A549 (cell line): ENCODE results near the gene NRIP1. TPM values are rescaled to one million over a fixed set of nuclear protein-coding genes. Genes with fewer than 3 reads are reported as not detected.

Experiments
- ATAC-seq, 2 experiments: fragments of 200-7000 bp in 1 of 2; fragments of >200 bp in 1 of 2; cut with Nextera tagmentation in 1 of 2; cut with Tn5 transposase in 1 of 2; 3 replicates each; pipeline versions ENCODE4 v1.8.0 to v1.9.1; 2018 to 2020; ENCODE audit warnings: mild to moderate bottlenecking in 1 of 2, moderate library complexity in 1 of 2
- CTCF ChIA-PET: fragments of 300-600 bp; sonication (Branson Sonifier 250); formaldehyde crosslinking; extraction: SDS; loops from one replicate; lab custom pipeline; 2021; ENCODE audit warnings: antibody characterized with exemption, inconsistent platforms; lab: Yijun Ruan, JAX
- POLR2A ChIA-PET: fragments of 350-600 bp; formaldehyde crosslinking; extraction: SDS; loops from one replicate; lab custom pipeline; 2021; ENCODE audit warnings: antibody characterized with exemption, inconsistent platforms; lab: Yijun Ruan, JAX
- DNase-seq, 2 experiments: peaks; one replicate each; pipeline versions ENCODE4 v3.0.0 to v3.0.0-alpha.2; 2011 to 2016; ENCODE audit warnings: low read depth in 1 of 2, low spot score in 1 of 2
- FAIRE-seq: peaks from 2 replicates; lab custom pipeline; 2011; peaks lifted over from hg19 to GRCh38; lab: Jason Lieb, UNC
- H3K27ac ChIP-seq, 2 experiments: fragments of >200 bp; sonication (Bioruptor Twin); formaldehyde crosslinking; 3 replicates each; pipeline ENCODE4 v1.5.1; 2016 to 2017
- H3K4me1 ChIP-seq: fragments of >200 bp; sonication (Bioruptor Twin); formaldehyde crosslinking; 3 replicates; pipeline ENCODE4 v1.6.1; 2016
- H3K4me2 ChIP-seq: fragments of >200 bp; sonication (Bioruptor Twin); formaldehyde crosslinking; 3 replicates; pipeline ENCODE4 v1.6.1; 2016
- H3K4me3 ChIP-seq: fragments of >200 bp; sonication (Bioruptor Twin); formaldehyde crosslinking; 3 replicates; pipeline ENCODE4 v1.5.1; 2016
- H3K9me3 ChIP-seq: fragments of >200 bp; sonication (Bioruptor Twin); formaldehyde crosslinking; 3 replicates; pipeline ENCODE4 v1.6.1; 2016
- CBX8 ChIP-seq: fragments of 200-600 bp; sonication (generic); IDR thresholded peaks from 2 replicates; pipeline ENCODE4 v1.6.1; 2016
- CHD2 ChIP-seq: fragments of 150-350 bp; IDR thresholded peaks from 2 replicates; pipeline ENCODE4 v1.6.1; 2014; ENCODE audit warnings: low read length; ENCODE audit not compliant: partially characterized antibody
- CHD4 ChIP-seq: fragments of 200-600 bp; sonication (generic); IDR thresholded peaks from 2 replicates; pipeline ENCODE4 v1.6.1; 2016; ENCODE audit warnings: antibody characterized with exemption, mild to moderate bottlenecking, borderline replicate concordance
- EHF ChIP-seq: fragments of 250-450 bp; sonication (Bioruptor Pico); IDR thresholded peaks from 2 replicates; pipeline ENCODE4 v1.5.0; 2020; ENCODE audit warnings: mild to moderate bottlenecking
- EHMT2 ChIP-seq: fragments of 200-600 bp; sonication (generic); IDR thresholded peaks from 2 replicates; pipeline ENCODE4 v1.6.1; 2016; ENCODE audit warnings: antibody characterized with exemption, low read depth, mild to moderate bottlenecking, moderate library complexity
- EP300 ChIP-seq, 2 experiments: fragments of >200 bp; sonication (Bioruptor Twin); formaldehyde crosslinking; IDR thresholded peaks; 2 replicates in 1 of 2; 3 replicates in 1 of 2; pipeline ENCODE4 v1.6.1; 2016 to 2017
- FOSL2 ChIP-seq, 2 experiments: fragments of 450-650 bp in 1 of 2; fragments of >200 bp in 1 of 2; sonication (Bioruptor Twin) in 1 of 2; formaldehyde crosslinking; IDR thresholded peaks; 2 replicates each; pipeline versions ENCODE4 v1.5.0 to v1.6.1; 2016 to 2020; ENCODE audit warnings: mild to moderate bottlenecking in 1 of 2, moderate library complexity in 1 of 2
- HEYL ChIP-seq: fragments of 250-450 bp; sonication (Bioruptor Pico); IDR thresholded peaks from 2 replicates; pipeline ENCODE4 v1.8.0; 2021; ENCODE audit warnings: mild to moderate bottlenecking, moderate library complexity
- HOXB13 ChIP-seq: fragments of 250-450 bp; sonication (Bioruptor Pico); IDR thresholded peaks from 2 replicates; pipeline ENCODE4 v1.5.0; 2020; ENCODE audit warnings: low read depth, mild to moderate bottlenecking, moderate library complexity
- KDM1A ChIP-seq: fragments of 200-600 bp; sonication (generic); IDR thresholded peaks from 2 replicates; pipeline ENCODE4 v1.6.1; 2016; ENCODE audit warnings: low read depth, mild to moderate bottlenecking
- KDM5A ChIP-seq: fragments of 200-600 bp; sonication (generic); IDR thresholded peaks from 2 replicates; pipeline ENCODE4 v1.6.1; 2016; ENCODE audit warnings: antibody characterized with exemption, mild to moderate bottlenecking
- MAFK ChIP-seq: fragments of 450-650 bp; IDR thresholded peaks from 2 replicates; pipeline ENCODE4 v1.6.1; 2014; ENCODE audit not compliant: partially characterized antibody
- MYC ChIP-seq: IDR thresholded peaks from 2 replicates; pipeline ENCODE4 v1.6.1; 2012; ENCODE audit warnings: mild to moderate bottlenecking, inconsistent platforms, low read length, improper control_type of control experiment, borderline replicate concordance
- NFE2L2 ChIP-seq: fragments of 150-350 bp; conservative IDR thresholded peaks from 2 replicates; pipeline ENCODE4 v1.6.1; 2014; ENCODE audit warnings: low read length
- NR3C1 ChIP-seq: fragments of >200 bp; sonication (Bioruptor Twin); formaldehyde crosslinking; IDR thresholded peaks from 3 replicates; pipeline ENCODE4 v1.6.1; 2017
- PHF8 ChIP-seq: fragments of 200-600 bp; sonication (generic); IDR thresholded peaks from 2 replicates; pipeline ENCODE4 v1.6.1; 2016; ENCODE audit warnings: low read depth, mild to moderate bottlenecking, antibody characterized with exemption, moderate library complexity, borderline replicate concordance
- POLR2A ChIP-seq: IDR thresholded peaks from 2 replicates; pipeline ENCODE4 v1.6.1; 2012; ENCODE audit warnings: mild to moderate bottlenecking, low read length
- RAD21 ChIP-seq, 2 experiments: fragments of >200 bp in 1 of 2; sonication (Bioruptor Twin) in 1 of 2; formaldehyde crosslinking in 1 of 2; IDR thresholded peaks in 1 of 2; conservative IDR thresholded peaks in 1 of 2; 2 replicates in 1 of 2; 3 replicates in 1 of 2; pipeline ENCODE4 v1.6.1; 2012 to 2018; ENCODE audit warnings: inconsistent platforms in 1 of 2
- RARB ChIP-seq: fragments of 250-450 bp; sonication (Bioruptor Pico); IDR thresholded peaks from 2 replicates; pipeline ENCODE4 v1.8.0; 2021; ENCODE audit warnings: mild to moderate bottlenecking, moderate library complexity
- TFCP2L1 ChIP-seq: fragments of 250-450 bp; sonication (Bioruptor Pico); IDR thresholded peaks from 2 replicates; pipeline ENCODE4 v1.5.0; 2021; ENCODE audit warnings: mild to moderate bottlenecking
- ZSCAN20 ChIP-seq: fragments of 250-450 bp; sonication (Bioruptor Pico); IDR thresholded peaks from 2 replicates; pipeline ENCODE4 v1.8.0; 2022; ENCODE audit warnings: mild to moderate bottlenecking, moderate library complexity
- WGBS: methylation state at CpG from one replicate; pipeline ENCODE4 v1.1.6; 2017; ENCODE audit errors: missing lambda C conversion rate; 5-methylcytosine and 5-hydroxymethylcytosine counted together
- polyA plus RNA-seq, 4 experiments: library from polyadenylated mRNA; depleted of rRNA in 3 of 4; stranded (reverse); fragments of >200 nt; fragmentation: RNase III in 1 of 4; extraction: RNeasy Plus Mini Kit Qiagen cat#74134 plus additional on column Dnase treatment in 1 of 4; gene quantifications; 2 replicates in 3 of 4; 3 replicates in 1 of 4; pipeline ENCODE4 v1.2.3, GENCODE V29; 2011 to 2017
- TF ChIP-seq, protein P1 (sequence below): IDR thresholded peaks from 2 replicates; pipeline ENCODE4 v1.6.1; 2012; ENCODE audit warnings: low read depth, borderline replicate concordance
- TF ChIP-seq, protein P2 (sequence below): fragments of 150-350 bp; IDR thresholded peaks from 2 replicates; pipeline ENCODE4 v1.6.1; 2014; ENCODE audit warnings: low read depth, mild to moderate bottlenecking, low read length
- TF ChIP-seq, protein P3 (sequence below): fragments of >200 bp; sonication (Bioruptor Twin); formaldehyde crosslinking; IDR thresholded peaks from 2 replicates; pipeline ENCODE4 v1.6.1; 2016
- TF ChIP-seq, protein P4 (sequence below): fragments of 250-450 bp; sonication (Bioruptor Pico); IDR thresholded peaks from 2 replicates; pipeline ENCODE4 v1.5.0; 2021; ENCODE audit warnings: mild to moderate bottlenecking, moderate library complexity, borderline replicate concordance
- TF ChIP-seq, protein P5 (sequence below): fragments of >200 bp; sonication (Bioruptor Twin); formaldehyde crosslinking; IDR thresholded peaks from 3 replicates; pipeline ENCODE4 v1.5.1; 2016
- TF ChIP-seq, protein P6 (sequence below): IDR thresholded peaks from 2 replicates; pipeline ENCODE4 v1.6.1; 2012
- TF ChIP-seq, protein P7 (sequence below): fragments of >200 bp; sonication (Bioruptor Twin); formaldehyde crosslinking; IDR thresholded peaks from 3 replicates; pipeline ENCODE4 v1.6.1; 2016

NRIP1 gene
- polyA plus RNA-seq, 2 of the 4 experiments (the other 2 are of a cell fraction), result 18.9 to 35.5 TPM

DNA sequence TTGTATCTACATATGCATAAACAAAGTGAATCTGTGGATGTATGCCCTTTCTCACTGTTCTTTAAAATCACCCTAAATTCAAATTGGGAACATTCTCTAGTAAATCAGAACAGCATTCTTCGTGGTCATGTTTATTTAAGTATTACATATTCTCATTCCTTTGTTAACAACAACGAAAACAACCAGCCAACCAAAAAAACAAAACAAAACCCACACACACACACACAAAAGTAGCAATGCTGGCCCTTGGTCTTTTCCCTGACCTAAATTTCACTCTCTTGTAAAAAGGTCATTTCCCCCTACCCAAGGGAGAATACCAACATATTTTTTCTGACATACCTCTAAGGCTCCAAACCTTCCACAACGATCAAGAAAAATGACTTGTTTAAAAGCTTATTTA lies 102.6 kb downstream of the NRIP1 start:
- H3K4me2 ChIP-seq, result no peak overlapping the region
- ChIA-PET POLR2A (no interaction called here), CTCF (no interaction called here)
- DNase-seq (no peak), FAIRE-seq (no peak), ATAC-seq (no peak)
- WGBS, result 65% methylated on average over 3 of the region's 3 CpGs
- peaks cover 40% of the 10 kb centered on the region for H3K4me1 ChIP-seq
- H3K9me3 ChIP-seq, result no peaks in the 10 kb centered on the region
- no peak overlapping the region for H3K4me3 ChIP-seq
- no peak for TF ChIP-seq RARB (CRISPR knock-in tag)
- no peak for TF ChIP-seq TFCP2L1 (CRISPR knock-in tag)
- TF ChIP-seq CHD4, result no peak
- no peak for TF ChIP-seq NR3C1
- TF ChIP-seq HOXB13 (CRISPR knock-in tag), result no peak
- TF ChIP-seq CBX8, result no peak
- no peak for TF ChIP-seq EP300 (IDR thresholded peaks at IDR 0.05)
- no peak for TF ChIP-seq PHF8
- TF ChIP-seq POLR2A, result no peak
- H3K27ac ChIP-seq, result no peak overlapping the region

DNA sequence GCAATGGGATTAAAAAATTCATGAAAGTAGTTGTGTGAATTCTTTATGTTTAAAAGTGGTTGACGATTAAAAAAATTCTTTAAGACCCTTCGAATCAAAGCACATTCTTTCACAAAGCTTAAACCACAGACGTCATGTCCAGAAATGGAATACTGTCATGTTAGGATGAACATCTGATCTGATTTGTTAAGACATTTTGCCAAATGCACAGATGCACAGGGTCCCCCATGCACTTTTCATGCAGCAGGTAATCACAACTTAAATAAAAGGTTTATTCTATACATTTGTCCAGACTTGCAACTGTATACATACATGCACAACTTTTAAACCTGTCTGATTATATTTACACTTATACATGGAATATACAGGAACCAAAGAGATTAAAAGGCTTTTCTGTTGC lies 103.3 kb downstream of the NRIP1 start:
- ATAC-seq (no peak), DNase-seq (no peak), FAIRE-seq (no peak)
- Histone ChIP-seq H3K4me1 (peaks cover 43% of the 10 kb centered on the region), H3K4me2 (no peak overlapping the region), H3K27ac (no peak overlapping the region), H3K9me3 (no peaks in the 10 kb centered on the region), H3K4me3 (no peak overlapping the region)
- WGBS, result 87% methylated on average over 3 of the region's 3 CpGs
- POLR2A ChIA-PET, result no interaction called here
- CTCF ChIA-PET, result no interaction called here
- TF ChIP-seq, protein P1, sequence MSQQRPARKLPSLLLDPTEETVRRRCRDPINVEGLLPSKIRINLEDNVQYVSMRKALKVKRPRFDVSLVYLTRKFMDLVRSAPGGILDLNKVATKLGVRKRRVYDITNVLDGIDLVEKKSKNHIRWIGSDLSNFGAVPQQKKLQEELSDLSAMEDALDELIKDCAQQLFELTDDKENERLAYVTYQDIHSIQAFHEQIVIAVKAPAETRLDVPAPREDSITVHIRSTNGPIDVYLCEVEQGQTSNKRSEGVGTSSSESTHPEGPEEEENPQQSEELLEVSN, result no peak
- TF ChIP-seq, protein P2, sequence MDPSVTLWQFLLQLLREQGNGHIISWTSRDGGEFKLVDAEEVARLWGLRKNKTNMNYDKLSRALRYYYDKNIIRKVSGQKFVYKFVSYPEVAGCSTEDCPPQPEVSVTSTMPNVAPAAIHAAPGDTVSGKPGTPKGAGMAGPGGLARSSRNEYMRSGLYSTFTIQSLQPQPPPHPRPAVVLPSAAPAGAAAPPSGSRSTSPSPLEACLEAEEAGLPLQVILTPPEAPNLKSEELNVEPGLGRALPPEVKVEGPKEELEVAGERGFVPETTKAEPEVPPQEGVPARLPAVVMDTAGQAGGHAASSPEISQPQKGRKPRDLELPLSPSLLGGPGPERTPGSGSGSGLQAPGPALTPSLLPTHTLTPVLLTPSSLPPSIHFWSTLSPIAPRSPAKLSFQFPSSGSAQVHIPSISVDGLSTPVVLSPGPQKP, result no peak
- no peak for TF ChIP-seq HEYL (CRISPR knock-in tag)
- TF ChIP-seq KDM5A, result no peak
- TF ChIP-seq, protein P3, sequence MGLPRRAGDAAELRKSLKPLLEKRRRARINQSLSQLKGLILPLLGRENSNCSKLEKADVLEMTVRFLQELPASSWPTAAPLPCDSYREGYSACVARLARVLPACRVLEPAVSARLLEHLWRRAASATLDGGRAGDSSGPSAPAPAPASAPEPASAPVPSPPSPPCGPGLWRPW, result no peak
- TF ChIP-seq MAFK, result no peak
- TF ChIP-seq, protein P4, sequence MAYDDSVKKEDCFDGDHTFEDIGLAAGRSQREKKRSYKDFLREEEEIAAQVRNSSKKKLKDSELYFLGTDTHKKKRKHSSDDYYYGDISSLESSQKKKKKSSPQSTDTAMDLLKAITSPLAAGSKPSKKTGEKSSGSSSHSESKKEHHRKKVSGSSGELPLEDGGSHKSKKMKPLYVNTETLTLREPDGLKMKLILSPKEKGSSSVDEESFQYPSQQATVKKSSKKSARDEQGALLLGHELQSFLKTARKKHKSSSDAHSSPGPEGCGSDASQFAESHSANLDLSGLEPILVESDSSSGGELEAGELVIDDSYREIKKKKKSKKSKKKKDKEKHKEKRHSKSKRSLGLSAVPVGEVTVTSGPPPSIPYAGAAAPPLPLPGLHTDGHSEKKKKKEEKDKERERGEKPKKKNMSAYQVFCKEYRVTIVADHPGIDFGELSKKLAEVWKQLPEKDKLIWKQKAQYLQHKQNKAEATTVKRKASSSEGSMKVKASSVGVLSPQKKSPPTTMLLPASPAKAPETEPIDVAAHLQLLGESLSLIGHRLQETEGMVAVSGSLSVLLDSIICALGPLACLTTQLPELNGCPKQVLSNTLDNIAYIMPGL (CRISPR knock-in tag), result no peak
- no peak for TF ChIP-seq NFE2L2
- no peak for TF ChIP-seq CHD2
- TF ChIP-seq FOSL2 (IDR thresholded peaks at IDR 0.05), result no peak
- TF ChIP-seq FOSL2 (CRISPR knock-in tag; IDR thresholded peaks at IDR 0.05), result no peak
- no peak for TF ChIP-seq RAD21 (conservative IDR thresholded peaks at IDR 0.05 in 1 of 2, IDR thresholded peaks at IDR 0.05 in 1 of 2)
- TF ChIP-seq EHMT2, result no peak
- TF ChIP-seq, all 56 proteins: peak for 0

DNA sequence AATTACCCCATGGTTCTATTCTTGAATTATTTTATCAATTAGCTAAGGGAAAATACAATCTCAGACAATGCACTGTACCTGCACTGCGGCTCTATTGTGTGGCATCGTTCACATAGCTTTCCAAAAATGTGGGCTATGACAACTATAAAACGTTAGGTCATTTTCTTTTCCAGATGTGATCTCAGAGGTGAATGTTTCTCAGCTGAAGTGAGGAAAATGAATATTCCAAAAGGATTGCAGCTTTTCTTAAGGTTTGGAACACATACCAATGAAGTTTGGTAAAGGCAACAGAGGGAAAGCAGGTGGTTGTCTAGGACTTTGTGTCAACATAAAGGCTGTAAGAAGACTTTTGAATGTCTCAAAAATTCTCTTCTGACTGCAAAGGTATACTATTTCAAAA lies 105.5 kb downstream of the NRIP1 start:
- H3K27ac ChIP-seq, result no peak overlapping the region
- no peak for ATAC-seq
- no peaks in the 10 kb centered on the region for H3K9me3 ChIP-seq
- ChIA-PET POLR2A (no interaction called here), CTCF (no interaction called here)
- no peak overlapping the region for H3K4me2 ChIP-seq
- DNase-seq, result no peak
- H3K4me3 ChIP-seq, result no peak overlapping the region
- peaks cover 43% of the 10 kb centered on the region for H3K4me1 ChIP-seq
- 78% methylated on average over 3 of the region's 3 CpGs for WGBS
- FAIRE-seq, result no peak
- TF ChIP-seq MYC (no peak), KDM1A (no peak), EHF (CRISPR knock-in tag) (no peak), ZSCAN20 (CRISPR knock-in tag) (no peak), EHMT2 (no peak)
- TF ChIP-seq, protein P5, sequence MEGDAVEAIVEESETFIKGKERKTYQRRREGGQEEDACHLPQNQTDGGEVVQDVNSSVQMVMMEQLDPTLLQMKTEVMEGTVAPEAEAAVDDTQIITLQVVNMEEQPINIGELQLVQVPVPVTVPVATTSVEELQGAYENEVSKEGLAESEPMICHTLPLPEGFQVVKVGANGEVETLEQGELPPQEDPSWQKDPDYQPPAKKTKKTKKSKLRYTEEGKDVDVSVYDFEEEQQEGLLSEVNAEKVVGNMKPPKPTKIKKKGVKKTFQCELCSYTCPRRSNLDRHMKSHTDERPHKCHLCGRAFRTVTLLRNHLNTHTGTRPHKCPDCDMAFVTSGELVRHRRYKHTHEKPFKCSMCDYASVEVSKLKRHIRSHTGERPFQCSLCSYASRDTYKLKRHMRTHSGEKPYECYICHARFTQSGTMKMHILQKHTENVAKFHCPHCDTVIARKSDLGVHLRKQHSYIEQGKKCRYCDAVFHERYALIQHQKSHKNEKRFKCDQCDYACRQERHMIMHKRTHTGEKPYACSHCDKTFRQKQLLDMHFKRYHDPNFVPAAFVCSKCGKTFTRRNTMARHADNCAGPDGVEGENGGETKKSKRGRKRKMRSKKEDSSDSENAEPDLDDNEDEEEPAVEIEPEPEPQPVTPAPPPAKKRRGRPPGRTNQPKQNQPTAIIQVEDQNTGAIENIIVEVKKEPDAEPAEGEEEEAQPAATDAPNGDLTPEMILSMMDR, result no peak
- TF ChIP-seq, protein P6, sequence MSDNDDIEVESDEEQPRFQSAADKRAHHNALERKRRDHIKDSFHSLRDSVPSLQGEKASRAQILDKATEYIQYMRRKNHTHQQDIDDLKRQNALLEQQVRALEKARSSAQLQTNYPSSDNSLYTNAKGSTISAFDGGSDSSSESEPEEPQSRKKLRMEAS, result no peak
- TF ChIP-seq, protein P7, sequence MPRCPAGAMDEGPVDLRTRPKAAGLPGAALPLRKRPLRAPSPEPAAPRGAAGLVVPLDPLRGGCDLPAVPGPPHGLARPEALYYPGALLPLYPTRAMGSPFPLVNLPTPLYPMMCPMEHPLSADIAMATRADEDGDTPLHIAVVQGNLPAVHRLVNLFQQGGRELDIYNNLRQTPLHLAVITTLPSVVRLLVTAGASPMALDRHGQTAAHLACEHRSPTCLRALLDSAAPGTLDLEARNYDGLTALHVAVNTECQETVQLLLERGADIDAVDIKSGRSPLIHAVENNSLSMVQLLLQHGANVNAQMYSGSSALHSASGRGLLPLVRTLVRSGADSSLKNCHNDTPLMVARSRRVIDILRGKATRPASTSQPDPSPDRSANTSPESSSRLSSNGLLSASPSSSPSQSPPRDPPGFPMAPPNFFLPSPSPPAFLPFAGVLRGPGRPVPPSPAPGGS, result no peak
